ENCODE results near the gene KIAA0825.

The KIAA0825 gene

GRCh38 chr5:94551858-94552257 is 66.5 kb downstream of the KIAA0825 start:
- CTCF ChIA-PET, result no interaction called here
- no peak for DNase-seq
- Mint-ChIP-seq H3K9me3 (peaks cover 3% of the 10 kb centered on the region), H3K4me3 (no peak overlapping the region), H3K27me3 (no peaks in the 10 kb centered on the region), H3K4me1 (no peaks in the 10 kb centered on the region), H3K27ac (no peak overlapping the region), H3K36me3 (no peaks in the 10 kb centered on the region)

GRCh38 chr5:94545870-94546625 is 72.4 kb downstream of the KIAA0825 start:
- no peak for DNase-seq
- H3K27ac Mint-ChIP-seq, result no peak overlapping the region
- no peaks in the 10 kb centered on the region for H3K27me3 Mint-ChIP-seq
- CTCF ChIA-PET, result interaction anchor here (1.8 kb wide), 1 partner anchor 22 kb away, joined by 4 read pairs; no protein-coding TSS in a partner anchor
- peaks cover 8% of the 10 kb centered on the region for H3K9me3 Mint-ChIP-seq
- H3K4me3 Mint-ChIP-seq, result no peak overlapping the region
- no peaks in the 10 kb centered on the region for H3K36me3 Mint-ChIP-seq
- no peaks in the 10 kb centered on the region for H3K4me1 Mint-ChIP-seq

GRCh38 chr5:94544875-94545547 is 73.4 kb downstream of the KIAA0825 start:
- Mint-ChIP-seq H3K27ac (no peak overlapping the region), H3K36me3 (no peaks in the 10 kb centered on the region), H3K27me3 (no peaks in the 10 kb centered on the region), H3K9me3 (peaks cover 13% of the 10 kb centered on the region), H3K4me3 (no peak overlapping the region), H3K4me1 (no peaks in the 10 kb centered on the region)
- no peak for DNase-seq
- CTCF ChIA-PET, result interaction anchor here (1.8 kb wide), 1 partner anchor 21 kb away, joined by 4 read pairs; no protein-coding TSS in a partner anchor

- DNase-seq, result no peak
- H3K4me3 Mint-ChIP-seq, result no peak overlapping the region
- H3K27ac Mint-ChIP-seq, result no peak overlapping the region
- peaks cover 14% of the 10 kb centered on the region for H3K9me3 Mint-ChIP-seq
- no peaks in the 10 kb centered on the region for H3K27me3 Mint-ChIP-seq
- H3K36me3 Mint-ChIP-seq, result no peaks in the 10 kb centered on the region
- H3K4me1 Mint-ChIP-seq, result no peaks in the 10 kb centered on the region
- CTCF ChIA-PET, result no interaction called here
Observed at GRCh38 chr5:94544031-94544650, 74.3 kb downstream of the KIAA0825 start.

DNA sequence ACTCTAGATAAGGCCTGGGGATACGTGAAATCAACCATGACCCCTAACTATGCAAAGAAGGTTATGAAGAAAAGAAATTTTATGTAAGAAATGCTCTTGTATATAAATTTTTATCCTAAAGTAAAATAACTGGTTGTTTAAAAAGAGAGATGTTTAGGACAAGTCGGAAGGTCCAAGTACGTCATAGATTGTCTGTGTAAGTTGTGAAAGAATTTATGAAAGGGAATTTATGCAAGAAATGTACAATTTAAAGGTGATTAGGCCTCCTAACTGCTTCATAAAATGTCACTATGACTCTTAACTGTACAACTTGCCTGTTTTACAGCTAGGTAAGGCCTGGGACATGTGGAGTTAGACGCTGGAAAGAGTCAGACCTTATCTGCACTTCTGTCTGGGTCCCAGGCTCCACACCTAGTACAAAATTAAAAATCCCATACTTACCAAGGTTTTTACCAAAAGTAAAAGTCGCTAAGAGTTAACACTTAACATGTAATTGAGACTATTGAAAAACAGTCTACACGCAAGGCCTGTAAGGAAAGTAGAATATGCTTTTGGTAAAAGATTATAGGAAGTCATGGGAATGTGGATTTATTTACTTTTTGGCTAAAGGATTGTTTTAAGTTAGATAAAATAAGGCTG is 77.4 kb downstream of the KIAA0825 start:
- no peaks in the 10 kb centered on the region for H3K36me3 Mint-ChIP-seq
- H3K4me1 Mint-ChIP-seq, result no peaks in the 10 kb centered on the region
- DNase-seq, result no peak
- H3K27ac Mint-ChIP-seq, result no peak overlapping the region
- CTCF ChIA-PET, result no interaction called here
- no peak overlapping the region for H3K4me3 Mint-ChIP-seq
- peaks cover 14% of the 10 kb centered on the region for H3K9me3 Mint-ChIP-seq
- H3K27me3 Mint-ChIP-seq, result no peaks in the 10 kb centered on the region

- no peak for DNase-seq
- CTCF ChIA-PET, result interaction anchor here (0.9 to 1.3 kb wide), 2 partner anchors 11 to 13 kb away, joined by 3 read pairs; no protein-coding TSS in a partner anchor
- Mint-ChIP-seq H3K4me1 (no peaks in the 10 kb centered on the region), H3K27ac (no peak overlapping the region), H3K36me3 (no peaks in the 10 kb centered on the region), H3K4me3 (no peak overlapping the region), H3K27me3 (no peaks in the 10 kb centered on the region), H3K9me3 (peaks cover 14% of the 10 kb centered on the region)
Observed at GRCh38 chr5:94538260-94538659, 80.1 kb downstream of the KIAA0825 start.

- Mint-ChIP-seq H3K27me3 (no peaks in the 10 kb centered on the region), H3K36me3 (no peaks in the 10 kb centered on the region), H3K4me3 (no peak overlapping the region), H3K4me1 (no peaks in the 10 kb centered on the region), H3K27ac (no peak overlapping the region), H3K9me3 (no peaks in the 10 kb centered on the region)
- no peak for DNase-seq
- CTCF ChIA-PET, result interaction anchor here (0.8 to 1.6 kb wide), 3 partner anchors 11 to 324 kb away, joined by 3 to 7 read pairs (median 3); no protein-coding TSS in a partner anchor
Observed at GRCh38 chr5:94526706-94527105, 91.7 kb downstream of the KIAA0825 start.

DNA sequence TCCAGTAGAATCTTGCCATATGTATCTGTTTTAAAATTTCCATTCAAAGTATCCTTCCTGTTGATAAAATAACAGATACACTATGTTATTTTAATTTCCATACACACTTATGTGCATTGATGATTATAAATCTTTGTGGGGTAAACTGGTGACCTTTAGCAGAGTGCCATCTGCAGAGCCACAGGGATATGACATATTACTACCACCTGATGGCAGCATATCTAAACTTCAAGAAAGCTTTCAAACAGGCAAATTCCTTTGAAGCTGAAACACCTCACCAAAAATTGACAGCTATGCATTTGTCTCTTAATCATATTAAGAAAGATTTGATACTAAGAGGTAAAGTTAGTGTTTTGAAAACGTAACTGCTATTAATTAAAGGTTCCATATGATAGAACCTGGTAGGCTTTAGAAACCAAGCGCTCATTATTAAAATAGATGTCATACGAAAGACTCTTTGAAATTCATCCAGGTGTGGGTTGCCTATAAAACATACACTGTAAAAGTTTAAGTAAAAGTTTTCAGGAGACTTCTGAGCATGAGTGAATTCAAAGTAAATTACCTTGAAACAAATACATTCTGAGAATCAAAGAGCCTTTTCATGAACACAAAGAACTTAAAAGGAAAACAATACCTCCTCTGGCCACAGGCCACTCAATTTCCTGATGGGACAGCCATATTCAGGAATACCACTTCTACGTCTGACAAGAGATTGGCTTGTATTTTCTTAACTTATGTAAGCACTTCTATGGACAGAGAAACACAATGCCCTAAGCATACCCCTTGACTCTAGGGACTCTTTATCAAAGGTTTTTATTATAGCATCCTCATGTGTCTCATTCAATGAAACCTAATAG is 93.3 kb downstream of the KIAA0825 start:
- no peaks in the 10 kb centered on the region for H3K27me3 Mint-ChIP-seq
- peak; percentile 30 for DNase-seq
- no peak overlapping the region for H3K4me3 Mint-ChIP-seq
- H3K4me1 Mint-ChIP-seq, result no peaks in the 10 kb centered on the region
- no peaks in the 10 kb centered on the region for H3K9me3 Mint-ChIP-seq
- H3K27ac Mint-ChIP-seq, result no peak overlapping the region
- H3K36me3 Mint-ChIP-seq, result no peaks in the 10 kb centered on the region
- CTCF ChIA-PET, result interaction anchor here (0.6 to 2.9 kb wide), 18 partner anchors 13 to 610 kb away, joined by 3 to 40 read pairs (median 3); partner anchors contain the start of genes KIAA0825 and SLF1

- no peak overlapping the region for H3K4me3 Mint-ChIP-seq
- no peak overlapping the region for H3K27ac Mint-ChIP-seq
- no peak for DNase-seq
- H3K36me3 Mint-ChIP-seq, result no peaks in the 10 kb centered on the region
- H3K4me1 Mint-ChIP-seq, result no peaks in the 10 kb centered on the region
- no peaks in the 10 kb centered on the region for H3K9me3 Mint-ChIP-seq
- CTCF ChIA-PET, result interaction anchor here (1.2 to 2.9 kb wide), 3 partner anchors 172 to 215 kb away, joined by 3 to 40 read pairs (median 5); no protein-coding TSS in a partner anchor
- H3K27me3 Mint-ChIP-seq, result no peaks in the 10 kb centered on the region
Observed at GRCh38 chr5:94523018-94523417, 95.4 kb downstream of the KIAA0825 start.

DNA sequence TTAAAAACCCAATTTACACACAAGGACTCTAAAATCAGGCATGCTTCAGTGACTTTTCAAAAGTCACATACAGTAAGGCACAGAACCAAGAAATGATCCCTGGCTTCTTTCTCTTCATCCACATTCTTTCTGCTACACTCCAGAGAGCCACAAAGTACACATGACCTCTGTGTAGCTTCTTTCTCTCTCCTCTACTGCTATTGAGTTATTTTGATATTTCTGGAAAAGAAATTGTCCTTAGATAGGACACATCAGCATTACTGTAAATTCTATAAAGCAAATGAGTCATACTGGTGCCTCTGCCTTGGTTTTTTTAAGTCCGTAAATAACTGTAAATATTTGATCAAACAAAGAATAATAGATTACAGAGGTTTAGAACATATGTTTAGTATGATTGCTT is 96.3 kb downstream of the KIAA0825 start:
- H3K36me3 Mint-ChIP-seq, result no peaks in the 10 kb centered on the region
- CTCF ChIA-PET, result interaction anchor here (2.6 kb wide), 1 partner anchor 216 kb away, joined by 11 read pairs; no protein-coding TSS in a partner anchor
- no peak overlapping the region for H3K27ac Mint-ChIP-seq
- no peak for DNase-seq
- H3K4me1 Mint-ChIP-seq, result no peaks in the 10 kb centered on the region
- H3K4me3 Mint-ChIP-seq, result no peak overlapping the region
- H3K27me3 Mint-ChIP-seq, result no peaks in the 10 kb centered on the region
- H3K9me3 Mint-ChIP-seq, result no peaks in the 10 kb centered on the region

DNA sequence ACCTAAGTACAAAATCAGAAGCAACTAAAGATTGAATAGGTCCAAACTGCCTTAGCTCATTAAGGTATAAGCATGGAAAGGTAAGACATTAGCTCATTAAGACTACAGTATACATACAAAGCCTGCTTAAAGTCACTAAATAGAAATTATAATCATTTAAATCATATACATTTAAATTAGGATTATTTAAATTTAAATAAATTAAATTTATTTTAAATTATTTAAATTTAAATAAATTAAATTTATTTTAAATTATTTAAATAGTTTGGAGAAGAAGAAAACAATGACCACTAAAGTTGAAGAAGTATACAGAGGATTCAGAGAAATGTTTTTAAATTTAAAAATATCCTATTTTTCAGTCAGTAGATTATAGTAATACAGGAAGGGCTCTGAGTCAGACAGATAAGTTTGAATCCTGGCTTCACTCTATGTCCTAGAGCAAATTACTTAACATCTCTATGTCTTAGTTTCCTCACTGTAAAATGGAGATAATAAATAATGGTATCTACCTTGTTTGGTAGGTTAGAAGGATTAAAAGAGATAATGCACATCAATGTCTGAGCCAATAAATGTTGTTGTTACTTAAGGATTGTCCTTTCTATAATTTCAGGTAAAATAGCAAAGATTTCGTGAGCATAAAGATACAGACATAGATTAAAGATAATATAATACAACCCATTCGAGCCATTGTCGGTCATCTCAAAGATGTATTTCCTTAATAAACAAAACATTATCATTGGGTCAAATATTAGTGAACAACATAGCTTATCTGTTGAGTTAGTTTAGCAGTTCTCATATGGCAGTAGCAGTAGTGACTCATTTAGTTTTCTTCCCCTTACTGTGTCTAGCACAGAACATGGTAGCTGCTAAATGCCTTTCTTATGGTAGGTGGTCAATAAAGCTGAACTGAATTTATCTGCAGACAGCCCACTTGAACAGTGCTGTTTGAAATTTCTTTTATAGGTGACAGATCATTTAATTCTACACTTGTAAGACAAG is 100.6 kb downstream of the KIAA0825 start:
- Mint-ChIP-seq H3K4me3 (no peak overlapping the region), H3K36me3 (no peaks in the 10 kb centered on the region), H3K4me1 (no peaks in the 10 kb centered on the region), H3K9me3 (no peaks in the 10 kb centered on the region), H3K27me3 (no peaks in the 10 kb centered on the region), H3K27ac (no peak overlapping the region)
- no peak for DNase-seq
- CTCF ChIA-PET, result interaction anchor here (1.9 kb wide), 1 partner anchor 220 kb away, joined by 6 read pairs; no protein-coding TSS in a partner anchor

GRCh38 chr5:94516148-94516547 is 102.3 kb downstream of the KIAA0825 start:
- CTCF ChIA-PET, result no interaction called here

More at GRCh38 chr5:94516148-94516547, 102.3 kb downstream of the KIAA0825 start:
- Mint-ChIP-seq H3K27me3 (no peaks in the 10 kb centered on the region), H3K4me3 (no peak overlapping the region), H3K27ac (no peak overlapping the region), H3K9me3 (no peaks in the 10 kb centered on the region), H3K36me3 (no peaks in the 10 kb centered on the region), H3K4me1 (no peaks in the 10 kb centered on the region)
- DNase-seq, result no peak

Data from activated naive CD4-positive, alpha-beta T cell treated with anti-CD3 and anti-CD28 coated beads, Interleukin-2, amount 10 ng/mL, durations not matched to agents 7 days and 5 days (primary cell).